Measurements from ENCODE around the gene ACOXL. TPM values are rescaled to one million over a fixed set of nuclear protein-coding genes. Genes with fewer than 3 reads are reported as not detected.

ACOXL gene
- total and polyA plus RNA-seq, 4 donors = 0.13 TPM; not detected in 3

- H3K4me3 ChIP-seq (ENCODE audit: low read length in 2 of 2) = no peak overlapping the region
- intact Hi-C loops (cut with DNase I) = no loop called here
- H3K4me1 ChIP-seq (ENCODE audit: control insufficient read depth in 1 of 2, insufficient read depth in 2 of 2, low read length in 2 of 2) = no peaks in the 10 kb centered on the region
- WGBS, 2 donors = 84 to 87% methylated on average over 5 of the region's 5 CpGs
- no peak overlapping the region for H3K27ac ChIP-seq (ENCODE audit: low read depth in 1 of 2, low read length in 2 of 2)
- ATAC-seq (ENCODE audit: low FRiP score) (no peak), DNase-seq (no peak)
- peaks cover 0 to 2% of the 10 kb centered on the region in 2 donors for H3K27me3 ChIP-seq (ENCODE audit: control insufficient read depth in 1 of 2, insufficient read depth in 2 of 2, low read length in 1 of 2)
- H3K9me3 ChIP-seq (ENCODE audit: control insufficient read depth, low read length) = no peaks in the 10 kb centered on the region
- H3K36me3 ChIP-seq (ENCODE audit: control insufficient read depth in 1 of 2, insufficient read depth in 2 of 2, low read length in 1 of 2) = no peaks in the 10 kb centered on the region
Observed at GRCh38 chr2:110865188-110865587, 132.8 kb downstream of the ACOXL start.

GRCh38 chr2:110866045-110866444 is 133.7 kb downstream of the ACOXL start:
- H3K9me3 ChIP-seq (ENCODE audit: control insufficient read depth, low read length) = no peaks in the 10 kb centered on the region
- no peaks in the 10 kb centered on the region for H3K27me3 ChIP-seq (ENCODE audit: control insufficient read depth in 1 of 2, insufficient read depth in 2 of 2, low read length in 1 of 2)
- no peak overlapping the region for H3K27ac ChIP-seq (ENCODE audit: low read depth in 1 of 2, low read length in 2 of 2)
- intact Hi-C loops (cut with DNase I) = no loop called here
- ATAC-seq (ENCODE audit: low FRiP score) (no peak), DNase-seq (no peak)
- no peaks in the 10 kb centered on the region for H3K4me1 ChIP-seq (ENCODE audit: control insufficient read depth in 1 of 2, insufficient read depth in 2 of 2, low read length in 2 of 2)
- 67 to 73% methylated on average over 7 of the region's 7 CpGs for WGBS, 2 donors
- H3K4me3 ChIP-seq (ENCODE audit: low read length in 2 of 2) = no peak overlapping the region
- H3K36me3 ChIP-seq (ENCODE audit: control insufficient read depth in 1 of 2, insufficient read depth in 2 of 2, low read length in 1 of 2) = no peaks in the 10 kb centered on the region

- DNase-seq (no peak), ATAC-seq (ENCODE audit: low FRiP score) (no peak)
- Histone ChIP-seq H3K36me3 (ENCODE audit: control insufficient read depth in 1 of 2, insufficient read depth in 2 of 2, low read length in 1 of 2) (no peaks in the 10 kb centered on the region), H3K27me3 (ENCODE audit: control insufficient read depth in 1 of 2, insufficient read depth in 2 of 2, low read length in 1 of 2) (no peaks in the 10 kb centered on the region), H3K9me3 (ENCODE audit: control insufficient read depth, low read length) (no peaks in the 10 kb centered on the region), H3K27ac (ENCODE audit: low read depth in 1 of 2, low read length in 2 of 2) (no peak overlapping the region), H3K4me3 (ENCODE audit: low read length in 2 of 2) (no peak overlapping the region), H3K4me1 (ENCODE audit: control insufficient read depth in 1 of 2, insufficient read depth in 2 of 2, low read length in 2 of 2) (no peaks in the 10 kb centered on the region)
- intact Hi-C loops (cut with DNase I) = no loop called here
- 87 to 88% methylated on average over 7 to 8 of the region's 8 CpGs for WGBS, 2 donors
Observed at GRCh38 chr2:110866466-110866865, 134.1 kb downstream of the ACOXL start.

GRCh38 chr2:110867078-110867477 is 134.7 kb downstream of the ACOXL start:
- Histone ChIP-seq H3K27ac (ENCODE audit: low read depth in 1 of 2, low read length in 2 of 2) (no peak overlapping the region), H3K36me3 (ENCODE audit: control insufficient read depth in 1 of 2, insufficient read depth in 2 of 2, low read length in 1 of 2) (no peaks in the 10 kb centered on the region), H3K4me1 (ENCODE audit: control insufficient read depth in 1 of 2, insufficient read depth in 2 of 2, low read length in 2 of 2) (no peaks in the 10 kb centered on the region), H3K27me3 (ENCODE audit: control insufficient read depth in 1 of 2, insufficient read depth in 2 of 2, low read length in 1 of 2) (no peaks in the 10 kb centered on the region), H3K9me3 (ENCODE audit: control insufficient read depth, low read length) (no peaks in the 10 kb centered on the region), H3K4me3 (ENCODE audit: low read length in 2 of 2) (no peak overlapping the region)
- intact Hi-C loops (cut with DNase I) = no loop called here
- 95% methylated on average over 2 of the region's 2 CpGs for WGBS, 2 donors
- no peak for ATAC-seq (ENCODE audit: low FRiP score)
- no peak for DNase-seq

- WGBS, 2 donors = 85 to 91% methylated on average over 5 of the region's 5 CpGs
- Histone ChIP-seq H3K36me3 (ENCODE audit: control insufficient read depth in 1 of 2, insufficient read depth in 2 of 2, low read length in 1 of 2) (no peaks in the 10 kb centered on the region), H3K4me1 (ENCODE audit: control insufficient read depth in 1 of 2, insufficient read depth in 2 of 2, low read length in 2 of 2) (no peaks in the 10 kb centered on the region), H3K27me3 (ENCODE audit: control insufficient read depth in 1 of 2, insufficient read depth in 2 of 2, low read length in 1 of 2) (no peaks in the 10 kb centered on the region), H3K27ac (ENCODE audit: low read depth in 1 of 2, low read length in 2 of 2) (no peak overlapping the region), H3K4me3 (ENCODE audit: low read length in 2 of 2) (no peak overlapping the region), H3K9me3 (ENCODE audit: control insufficient read depth, low read length) (no peaks in the 10 kb centered on the region)
- intact Hi-C loops (cut with DNase I) = no loop called here
- ATAC-seq (ENCODE audit: low FRiP score) (no peak), DNase-seq (no peak)
Observed at GRCh38 chr2:110868971-110869370, 136.6 kb downstream of the ACOXL start.

- WGBS, 2 donors = 71 to 73% methylated on average over 10 of the region's 10 CpGs
Observed at GRCh38 chr2:110869472-110870446, 137.4 kb downstream of the ACOXL start.

GRCh38 chr2:110870545-110870944 is 138.2 kb downstream of the ACOXL start:
- ATAC-seq (ENCODE audit: low FRiP score) (no peak), DNase-seq (no peak)
- intact Hi-C loops (cut with DNase I) = no loop called here
- Histone ChIP-seq H3K27ac (ENCODE audit: low read depth in 1 of 2, low read length in 2 of 2) (no peak overlapping the region), H3K4me1 (ENCODE audit: control insufficient read depth in 1 of 2, insufficient read depth in 2 of 2, low read length in 2 of 2) (no peaks in the 10 kb centered on the region), H3K4me3 (ENCODE audit: low read length in 2 of 2) (no peak overlapping the region), H3K9me3 (ENCODE audit: control insufficient read depth, low read length) (no peaks in the 10 kb centered on the region), H3K36me3 (ENCODE audit: control insufficient read depth in 1 of 2, insufficient read depth in 2 of 2, low read length in 1 of 2) (no peaks in the 10 kb centered on the region), H3K27me3 (ENCODE audit: control insufficient read depth in 1 of 2, insufficient read depth in 2 of 2, low read length in 1 of 2) (no peaks in the 10 kb centered on the region)
- 65 to 71% methylated on average over 2 of the region's 2 CpGs for WGBS, 2 donors

More at GRCh38 chr2:110869472-110870446, 137.4 kb downstream of the ACOXL start:
- Histone ChIP-seq H3K9me3 (ENCODE audit: control insufficient read depth, low read length) (no peaks in the 10 kb centered on the region), H3K4me1 (ENCODE audit: control insufficient read depth in 1 of 2, insufficient read depth in 2 of 2, low read length in 2 of 2) (no peaks in the 10 kb centered on the region), H3K27me3 (ENCODE audit: control insufficient read depth in 1 of 2, insufficient read depth in 2 of 2, low read length in 1 of 2) (no peaks in the 10 kb centered on the region), H3K36me3 (ENCODE audit: control insufficient read depth in 1 of 2, insufficient read depth in 2 of 2, low read length in 1 of 2) (no peaks in the 10 kb centered on the region), H3K4me3 (ENCODE audit: low read length in 2 of 2) (no peak overlapping the region), H3K27ac (ENCODE audit: low read depth in 1 of 2, low read length in 2 of 2) (no peak overlapping the region)
- intact Hi-C loops (cut with DNase I) = no loop called here
- ATAC-seq (ENCODE audit: low FRiP score) (no peak), DNase-seq (no peak)

- Histone ChIP-seq H3K4me1 (ENCODE audit: control insufficient read depth in 1 of 2, insufficient read depth in 2 of 2, low read length in 2 of 2) (no peaks in the 10 kb centered on the region), H3K27ac (ENCODE audit: low read depth in 1 of 2, low read length in 2 of 2) (no peak overlapping the region), H3K4me3 (ENCODE audit: low read length in 2 of 2) (no peak overlapping the region), H3K9me3 (ENCODE audit: control insufficient read depth, low read length) (no peaks in the 10 kb centered on the region), H3K27me3 (ENCODE audit: control insufficient read depth in 1 of 2, insufficient read depth in 2 of 2, low read length in 1 of 2) (no peaks in the 10 kb centered on the region), H3K36me3 (ENCODE audit: control insufficient read depth in 1 of 2, insufficient read depth in 2 of 2, low read length in 1 of 2) (no peaks in the 10 kb centered on the region)
- DNase-seq (no peak), ATAC-seq (ENCODE audit: low FRiP score) (no peak)
- intact Hi-C loops (cut with DNase I) = no loop called here
- 89 to 90% methylated on average over 6 of the region's 6 CpGs for WGBS, 2 donors
Observed at GRCh38 chr2:110871637-110872036, 139.3 kb downstream of the ACOXL start.

GRCh38 chr2:110872521-110872920 is 140.1 kb downstream of the ACOXL start:
- DNase-seq = no peak
- intact Hi-C loops (cut with DNase I) = no loop called here
- Histone ChIP-seq H3K36me3 (ENCODE audit: control insufficient read depth in 1 of 2, insufficient read depth in 2 of 2, low read length in 1 of 2) (no peaks in the 10 kb centered on the region), H3K9me3 (ENCODE audit: control insufficient read depth, low read length) (no peaks in the 10 kb centered on the region), H3K4me1 (ENCODE audit: control insufficient read depth in 1 of 2, insufficient read depth in 2 of 2, low read length in 2 of 2) (no peaks in the 10 kb centered on the region), H3K4me3 (ENCODE audit: low read length in 2 of 2) (no peak overlapping the region), H3K27me3 (ENCODE audit: control insufficient read depth in 1 of 2, insufficient read depth in 2 of 2, low read length in 1 of 2) (no peaks in the 10 kb centered on the region), H3K27ac (ENCODE audit: low read depth in 1 of 2, low read length in 2 of 2) (no peak overlapping the region)
- 94 to 97% methylated on average over 4 of the region's 4 CpGs for WGBS, 2 donors
- ATAC-seq (ENCODE audit: low FRiP score) = no peak
